ENCODE results near the gene ZDHHC1. TPM values are rescaled to one million over a fixed set of nuclear protein-coding genes. Genes with fewer than 3 reads are reported as not detected.

ZDHHC1 gene
- total and polyA plus RNA-seq, 2 of the 13 experiments (the other 11 are each of a cell fraction or from before 2014, with no cell fraction given), result 0.51 to 1.1 TPM

- TF ChIP-seq TGIF2 (CRISPR knock-in tag; IDR thresholded peaks at IDR 0.05), result peak; percentile 57; the same call in 1 of the 2 replicates
- TF ChIP-seq ARID4A (CRISPR knock-in tag; IDR thresholded peaks at IDR 0.05; ENCODE audit: borderline replicate concordance), result peak; percentile 59; the same call in 1 of the 2 replicates
- peak; percentile 79 for TF ChIP-seq NR2C2 (CRISPR knock-in tag; IDR thresholded peaks at IDR 0.05; ENCODE audit: borderline replicate concordance)
- no peak for TF ChIP-seq ZNF619 (CRISPR knock-in tag; IDR thresholded peaks at IDR 0.05)
- TF ChIP-seq XBP1 (CRISPR knock-in tag; IDR thresholded peaks at IDR 0.05), result no peak
- 0 out of 2 replicates have a peak, but pooled peaks have one; percentile 19 for TF ChIP-seq ZNF256 (CRISPR knock-in tag; conservative IDR thresholded peaks at IDR 0.05)
- no peak for TF ChIP-seq REL (CRISPR knock-in tag; conservative IDR thresholded peaks at IDR 0.05)
- peak in 1 of 2 experiments; percentile 97; a peak in 2 of 4 replicates for TF ChIP-seq EP300 (IDR thresholded peaks at IDR 0.05; ENCODE audit: low read depth in 2 of 2, low read length in 2 of 2)
- TF ChIP-seq EP300 (CRISPR knock-in tag; IDR thresholded peaks at IDR 0.05; ENCODE audit: borderline replicate concordance), result no peak
- TF ChIP-seq NR2F6 (IDR thresholded peaks at IDR 0.05), result peak; percentile 69
- TF ChIP-seq NR2F6 (CRISPR knock-in tag; IDR thresholded peaks at IDR 0.05), result peak; percentile 70
- TF ChIP-seq ZNF275 (CRISPR knock-in tag; IDR thresholded peaks at IDR 0.05; ENCODE audit: borderline replicate concordance), result 0 out of 2 replicates have a peak, but pooled peaks have one; percentile 41
- TF ChIP-seq SOX13 (IDR thresholded peaks at IDR 0.05), result no peak
- 0 out of 4 replicates have a peak, but pooled peaks of 1 of the 2 experiments have one; percentile 24 for TF ChIP-seq SOX13 (CRISPR knock-in tag; conservative IDR thresholded peaks at IDR 0.05 in 1 of 2, IDR thresholded peaks at IDR 0.05 in 1 of 2)
- TF ChIP-seq ZNF407 (CRISPR knock-in tag; IDR thresholded peaks at IDR 0.05; ENCODE audit: not compliant biosample characterization), result peak; percentile 34
Measured at GRCh38 chr16:67396159-67397035, 19.9 kb downstream of the ZDHHC1 start (continued).

Measured in HepG2 (cell line).